GDM1 (cell line): ENCODE data around the gene AIM2.
"Not testable (repeated sequence)": the region's sequence is repeated elsewhere in the genome, so short reads cannot be mapped to it uniquely, and the experiment has no call there.

Source experiments
- DNase-seq: peaks from one replicate; lab custom pipeline; 2025; lab: John Stamatoyannopoulos, UW

The AIM2 gene

GRCh38 chr1:159076438-159077119, at the start of gene AIM2:
Gene AIM2 (minus strand): TSS chr1:159076766. CDS start chr1:159073499, 3,267 bp downstream.
- DNase-seq: no peak

- DNase-seq: no peak
Measured at GRCh38 chr1:159123587-159123986, 47.0 kb upstream of the AIM2 start.

- DNase-seq: no peak
Measured at GRCh38 chr1:159122005-159122621, 45.5 kb upstream of the AIM2 start.

- no peak for DNase-seq
Measured at GRCh38 chr1:159121526-159121925, 45.0 kb upstream of the AIM2 start.

GRCh38 chr1:159120317-159120716, 43.8 kb upstream of the AIM2 start:
- DNase-seq: no peak

- no peak for DNase-seq
Measured at GRCh38 chr1:159113596-159114433, 37.2 kb upstream of the AIM2 start.

- DNase-seq: not testable (repeated sequence)
Measured at GRCh38 chr1:159103021-159103420, 26.5 kb upstream of the AIM2 start.

- DNase-seq: no peak
Measured at GRCh38 chr1:159100589-159100988, 24.0 kb upstream of the AIM2 start.

- no peak for DNase-seq
Measured at GRCh38 chr1:159098596-159098995, 22.0 kb upstream of the AIM2 start.

GRCh38 chr1:159092036-159092760, 15.6 kb upstream of the AIM2 start:
- no peak for DNase-seq

GRCh38 chr1:159091607-159092031, 15.1 kb upstream of the AIM2 start:
- no peak for DNase-seq

GRCh38 chr1:159091180-159091560, 14.6 kb upstream of the AIM2 start:
- no peak for DNase-seq

GRCh38 chr1:159090286-159091179, 14.0 kb upstream of the AIM2 start:
- DNase-seq: no peak

- no peak for DNase-seq
Measured at GRCh38 chr1:159089184-159089791, 12.7 kb upstream of the AIM2 start.

- peak; percentile 1 for DNase-seq
Measured at GRCh38 chr1:159088546-159089183, 12.1 kb upstream of the AIM2 start.

- peak; percentile 60 for DNase-seq
Measured at GRCh38 chr1:159088050-159088449, 11.5 kb upstream of the AIM2 start.

- DNase-seq: no peak
Measured at GRCh38 chr1:159084867-159085266, 8.3 kb upstream of the AIM2 start.

GRCh38 chr1:159084152-159084551, 7.6 kb upstream of the AIM2 start:
- peak; percentile 39 for DNase-seq

GRCh38 chr1:159083013-159083412, 6.4 kb upstream of the AIM2 start:
- DNase-seq: no peak

GRCh38 chr1:159081626-159082025, 5.1 kb upstream of the AIM2 start:
- DNase-seq: no peak
